HG03280 (cell line): ENCODE measurements around the gene ZMPSTE24.

Experiments
- ATAC-seq: cut with Tn5 transposase; IDR thresholded peaks from one replicate; pipeline ENCODE4 v1.9.1; 2021; ENCODE audit warnings: mild to moderate bottlenecking, moderate library complexity; ENCODE audit not compliant: unreplicated experiment

Gene ZMPSTE24

DNA sequence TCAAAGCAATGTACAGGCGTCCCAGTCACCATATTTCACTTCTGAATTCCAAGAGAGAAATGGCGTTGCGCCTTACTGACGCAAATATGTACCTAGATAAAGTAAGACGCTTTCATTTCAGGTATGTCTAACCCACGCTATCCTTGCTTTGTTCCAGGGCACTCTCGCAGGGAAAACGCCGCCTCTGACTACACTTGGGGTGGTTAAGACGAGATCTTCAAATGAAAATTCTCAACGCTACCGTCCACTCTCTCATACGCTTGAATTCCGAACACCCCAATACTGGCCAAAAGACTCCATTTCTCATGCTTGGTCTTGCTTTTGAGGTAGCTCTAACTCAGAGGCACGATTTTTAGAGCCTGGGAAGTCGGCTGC lies 736 bp upstream of the ZMPSTE24 start:
- no peak for ATAC-seq

GRCh38 chr1:40258445-40258769 lies 371 bp downstream of the ZMPSTE24 start:
- ATAC-seq, result no peak

GRCh38 chr1:40264354-40264781 lies 6.3 kb downstream of the ZMPSTE24 start:
- no peak for ATAC-seq

DNA sequence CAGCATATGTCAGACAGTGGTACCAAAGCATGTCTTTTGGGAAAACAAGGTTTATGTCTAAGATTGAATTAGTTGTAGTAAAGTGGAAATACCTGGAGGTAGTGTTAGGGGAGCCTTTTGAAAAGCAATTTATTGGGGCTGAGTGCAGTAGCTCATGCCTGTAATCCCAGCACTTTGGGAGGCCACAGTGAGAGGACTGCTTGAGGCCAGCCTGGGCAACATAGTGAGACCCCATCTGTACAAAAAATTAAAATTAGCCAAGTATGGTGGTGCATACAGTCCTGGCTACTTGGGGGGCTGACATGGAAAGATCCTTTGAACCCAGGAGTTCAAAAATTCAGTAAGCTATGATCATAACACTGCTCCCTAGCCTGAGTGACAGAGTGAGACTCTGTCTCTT lies 7.3 kb downstream of the ZMPSTE24 start:
- ATAC-seq, result no peak

DNA sequence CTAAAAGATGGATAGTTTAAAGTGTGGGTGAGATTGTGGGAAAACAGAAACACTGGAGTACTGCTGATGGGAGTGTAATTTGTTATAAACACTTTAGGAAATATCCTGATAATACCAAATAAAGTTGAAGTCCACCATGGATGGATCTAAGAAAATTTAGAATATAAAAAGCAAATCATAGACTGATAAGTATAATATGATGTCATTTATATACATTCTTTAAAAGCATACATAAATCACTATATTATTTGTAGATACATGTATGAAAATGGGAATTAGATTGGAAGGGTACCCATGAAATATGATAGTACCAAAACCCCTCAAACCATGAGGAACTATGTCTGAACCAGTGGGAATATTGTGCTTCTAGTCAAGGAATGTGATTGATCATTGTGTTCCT lies 7.9 kb downstream of the ZMPSTE24 start:
- ATAC-seq, result no peak

GRCh38 chr1:40266786-40267535 lies 8.9 kb downstream of the ZMPSTE24 start:
- no peak for ATAC-seq

GRCh38 chr1:40267767-40268187 lies 9.7 kb downstream of the ZMPSTE24 start:
- no peak for ATAC-seq

GRCh38 chr1:40268211-40268610 lies 10.2 kb downstream of the ZMPSTE24 start:
- ATAC-seq, result no peak

GRCh38 chr1:40270152-40270834 lies 12.3 kb downstream of the ZMPSTE24 start:
- no peak for ATAC-seq

DNA sequence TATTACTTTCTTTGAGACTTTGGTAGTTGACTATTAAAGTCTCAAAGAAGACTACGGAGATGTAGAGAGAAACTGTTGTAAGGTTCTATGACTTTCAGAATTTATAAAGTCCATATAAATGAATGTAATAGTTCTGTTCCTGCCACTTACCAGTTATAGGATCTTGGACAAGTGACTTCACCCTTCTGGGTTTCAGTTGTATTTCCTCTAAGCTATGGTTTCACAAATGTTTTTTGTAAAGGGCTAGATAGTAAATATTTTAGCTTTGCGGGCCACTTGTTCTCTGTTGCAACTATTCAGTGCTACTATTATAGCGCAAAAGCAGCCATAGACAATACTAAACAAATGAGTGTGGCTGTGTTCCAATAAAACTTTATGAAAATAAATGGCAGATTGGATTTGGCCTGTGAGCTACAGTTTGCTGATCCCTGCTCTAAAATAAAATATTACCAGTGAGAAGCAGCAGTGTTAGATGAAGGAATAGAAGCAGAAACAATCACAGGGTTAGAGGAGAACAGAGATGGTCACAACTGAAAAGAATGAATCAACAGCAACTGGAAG lies 14.7 kb downstream of the ZMPSTE24 start:
- no peak for ATAC-seq

DNA sequence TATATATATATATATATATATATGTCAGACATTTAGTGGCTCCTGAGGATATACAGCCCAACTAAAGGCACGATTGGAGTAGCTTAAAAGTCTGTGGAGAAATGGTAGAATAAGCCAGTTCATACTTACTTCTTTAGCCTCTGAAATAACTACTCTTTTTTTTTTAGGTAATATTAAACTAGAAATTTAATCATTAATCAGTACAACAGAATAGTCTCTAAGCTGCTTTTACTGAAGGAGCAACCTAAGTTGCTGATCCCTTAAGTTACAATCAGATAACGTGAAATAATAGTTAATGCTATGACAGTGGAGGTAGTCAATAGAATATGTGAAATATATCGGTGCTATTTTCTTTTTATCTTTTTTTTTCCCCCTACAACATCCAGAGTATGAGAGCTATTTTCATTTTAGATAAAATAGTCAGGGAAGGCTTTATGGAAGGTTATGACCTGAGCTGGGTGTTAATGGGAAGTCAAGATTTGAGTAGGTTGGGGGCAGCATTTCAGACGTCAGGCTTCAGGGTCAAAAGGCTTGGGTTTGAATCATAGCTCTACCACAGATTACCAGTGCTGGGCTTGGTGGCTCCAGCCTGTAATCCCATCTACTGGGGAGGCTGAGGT lies 15.6 kb downstream of the ZMPSTE24 start:
- no peak for ATAC-seq

- ATAC-seq, result no peak
Observed at GRCh38 chr1:40274331-40274730, 16.3 kb downstream of the ZMPSTE24 start.

DNA sequence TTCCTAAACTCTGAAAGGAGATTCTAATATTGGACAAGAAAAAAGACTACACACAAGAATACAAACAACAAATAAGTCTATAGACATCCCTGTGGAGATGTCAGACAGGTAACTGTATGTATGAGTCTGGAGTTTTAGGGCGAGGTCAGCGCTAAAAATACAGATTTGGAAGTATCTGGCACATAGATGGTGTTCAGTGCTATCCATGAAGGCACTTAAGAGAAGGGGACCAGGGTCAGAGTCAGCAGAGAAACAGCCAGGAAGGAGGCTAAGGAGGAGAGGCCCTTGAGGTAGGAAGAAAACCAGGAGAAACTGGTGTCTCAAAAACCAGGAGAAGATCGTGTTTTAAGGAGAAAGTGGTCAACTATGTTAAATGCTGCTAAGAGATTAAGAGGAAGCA lies 18.1 kb downstream of the ZMPSTE24 start:
- ATAC-seq, result no peak

GRCh38 chr1:40281853-40282252 lies 23.8 kb downstream of the ZMPSTE24 start:
- ATAC-seq, result no peak

DNA sequence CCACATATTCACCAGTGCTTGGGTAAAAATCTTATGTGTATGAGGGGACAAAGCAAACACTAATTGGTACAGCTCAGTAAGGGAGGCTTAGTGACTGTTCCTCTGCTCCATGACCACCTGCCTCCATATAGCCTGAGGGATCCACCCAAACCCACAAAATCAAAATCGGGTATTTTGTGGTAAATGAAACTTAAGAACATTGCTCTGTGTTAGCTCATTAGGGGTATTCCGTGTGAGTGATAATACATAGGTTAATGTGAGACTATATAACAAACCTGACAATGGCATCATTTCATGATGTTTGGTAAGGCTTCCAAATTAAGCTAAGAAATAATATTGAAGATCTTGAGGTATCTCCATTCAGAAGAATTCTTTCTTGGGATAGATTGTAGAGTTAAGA lies 33.3 kb downstream of the ZMPSTE24 start:
- ATAC-seq, result no peak

DNA sequence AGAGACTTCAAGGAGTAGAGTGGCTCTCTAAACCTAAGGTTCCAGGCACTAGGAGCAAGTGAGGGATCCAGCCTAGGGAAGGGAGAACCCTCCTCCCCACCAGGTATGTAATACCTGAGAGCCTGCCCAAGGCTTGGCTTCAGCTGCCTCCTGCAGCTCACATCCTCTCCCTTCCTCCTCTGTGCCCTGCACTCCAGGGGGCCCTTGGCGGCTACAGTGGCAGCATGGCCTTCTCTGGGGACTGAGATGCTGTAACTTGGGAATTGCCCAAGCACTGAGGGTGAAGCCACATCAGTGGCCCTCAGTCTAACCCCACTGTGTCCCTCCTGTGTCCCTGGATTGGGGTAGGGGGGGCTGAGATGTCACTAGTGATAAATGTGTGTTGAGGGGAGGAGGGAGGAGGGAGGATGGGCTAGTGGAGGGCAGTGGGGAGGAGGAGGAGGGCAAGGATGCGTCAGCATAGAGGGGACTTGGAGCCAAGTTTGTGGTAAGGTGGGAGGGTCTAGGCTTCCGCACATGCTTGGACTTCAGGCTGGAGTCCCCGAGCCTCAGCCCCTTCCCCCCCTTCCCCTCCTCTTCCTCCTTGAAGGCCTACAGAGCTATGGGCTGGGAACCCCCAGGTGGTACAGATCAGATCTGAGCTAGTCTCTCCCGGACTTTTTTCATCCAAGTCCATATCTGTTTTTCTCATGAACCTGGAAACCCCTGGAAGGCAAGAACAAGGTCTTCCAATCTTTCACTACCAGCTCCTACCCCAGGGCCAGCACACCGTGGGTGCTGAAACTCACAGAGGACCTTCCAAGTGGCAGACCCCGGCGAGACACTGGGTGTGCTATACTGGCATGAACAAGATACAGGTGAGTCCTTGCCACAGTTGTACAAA lies 41.6 kb downstream of the ZMPSTE24 start:
- no peak for ATAC-seq

GRCh38 chr1:40300249-40300567 lies 42.2 kb downstream of the ZMPSTE24 start:
- ATAC-seq, result no peak

DNA sequence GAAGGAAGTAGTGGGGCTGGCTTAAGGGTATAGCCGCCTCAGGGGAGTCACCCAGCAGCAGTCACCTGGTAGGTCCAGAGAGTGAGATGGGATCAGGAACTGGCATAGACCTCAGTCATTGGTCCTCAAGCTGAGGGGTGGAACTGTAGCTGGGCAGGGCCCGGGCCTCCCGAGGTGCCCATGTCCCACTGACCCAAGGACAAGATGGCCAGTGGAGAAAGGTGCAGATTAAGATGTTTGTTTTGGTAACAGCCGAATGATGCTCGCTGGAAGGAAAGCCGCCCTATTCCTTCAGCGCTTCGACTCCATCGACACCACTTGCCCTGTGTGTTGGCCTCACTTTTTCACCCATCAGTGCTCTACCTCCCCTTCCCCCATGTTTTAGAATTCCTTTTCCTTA lies 42.6 kb downstream of the ZMPSTE24 start:
- no peak for ATAC-seq

GRCh38 chr1:40301066-40301465 lies 43.0 kb downstream of the ZMPSTE24 start:
- ATAC-seq, result no peak

DNA sequence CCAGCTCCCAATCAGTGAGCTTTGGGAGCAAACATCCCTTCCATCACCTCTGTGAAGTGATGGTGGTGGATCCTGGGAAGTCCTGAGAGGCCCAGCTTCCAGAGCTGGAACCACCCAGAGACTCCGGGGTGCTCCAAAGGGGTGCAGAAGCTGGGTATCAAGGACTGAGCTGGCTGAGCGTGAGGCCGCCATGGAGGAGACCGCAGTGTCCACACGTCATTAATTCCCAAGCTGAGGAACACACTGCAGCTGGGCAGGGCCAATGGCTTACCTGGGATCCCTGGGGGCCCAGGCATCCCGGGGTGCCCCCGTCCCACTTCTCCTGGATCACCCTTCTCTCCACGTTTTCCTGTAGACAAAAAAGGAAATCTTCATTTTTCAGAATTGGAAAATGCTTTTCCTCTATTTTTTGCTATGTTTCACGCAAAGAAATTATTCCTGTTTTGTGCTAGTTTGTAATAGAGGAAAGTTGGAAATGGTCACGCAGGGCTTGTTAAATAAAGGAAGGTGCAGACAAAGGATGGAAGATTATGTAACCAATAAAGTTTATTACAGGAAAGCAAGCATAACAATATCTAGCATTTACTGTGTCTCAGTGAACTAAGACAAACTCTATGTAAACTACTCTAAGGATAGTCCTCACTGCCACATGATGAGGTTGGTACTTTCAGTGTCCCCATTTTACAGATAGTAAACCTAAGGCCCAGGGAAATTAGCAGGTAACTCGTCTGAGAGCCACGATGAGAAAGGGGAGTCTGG lies 43.7 kb downstream of the ZMPSTE24 start:
- ATAC-seq, result no peak
